OCI-LY3 (cell line): ENCODE results near the gene SAMD4B.
"Not testable (repeated sequence)": the region's sequence is repeated elsewhere in the genome, so short reads cannot be mapped to it uniquely, and the experiment has no call there.

Source experiments
- H2AFZ ChIP-seq: fragments of 200-600, 300-600 bp; shearing (Covaris generic); 2 replicates; pipeline ENCODE4 v1.6.0; 2014; ENCODE audit warnings: antibody characterized with exemption, low read depth, low read length
- H3K27ac ChIP-seq: fragments of 200-600, 300-600 bp; sonication (generic); 2 replicates; pipeline ENCODE4 v1.5.1; 2014; ENCODE audit warnings: mild to moderate bottlenecking, low read length, moderate library complexity, mixed read lengths
- H3K27me3 ChIP-seq: fragments of 200-600, 300-600 bp; sonication (generic); 2 replicates; pipeline ENCODE4 v1.6.1; 2014; ENCODE audit warnings: low read depth, low read length, mixed read lengths
- H3K36me3 ChIP-seq: fragments of 200-600, 300-600 bp; sonication (generic); replicated peaks from 2 replicates; pipeline ENCODE3; 2014; ENCODE audit warnings: low read depth, low read length, mixed read lengths
- H3K4me1 ChIP-seq: fragments of 300-600, 200-600 bp; sonication (generic); 2 replicates; pipeline ENCODE4 v1.6.1; 2014; ENCODE audit warnings: low read length, mixed read lengths
- H3K4me2 ChIP-seq: fragments of 200-600, 300-600 bp; sonication (generic); 2 replicates; pipeline ENCODE4 v1.6.1; 2014; ENCODE audit warnings: low read length, mixed read lengths
- H3K4me3 ChIP-seq: fragments of 300-600, 200-600 bp; sonication (generic); 2 replicates; pipeline ENCODE4 v1.5.1; 2014; ENCODE audit warnings: antibody characterized with exemption, mild to moderate bottlenecking, low read length, moderate library complexity
- H3K79me2 ChIP-seq: fragments of 300-600, 200-600 bp; shearing (Covaris generic); 2 replicates; pipeline ENCODE4 v1.6.1; 2014; ENCODE audit warnings: mild to moderate bottlenecking, low read length, mixed read lengths
- H3K9ac ChIP-seq: fragments of 300-600, 200-600 bp; shearing (Covaris generic); 2 replicates; pipeline ENCODE4 v1.6.0; 2014; ENCODE audit warnings: mild to moderate bottlenecking, low read length, moderate library complexity
- H3K9me3 ChIP-seq: fragments of 200-600, 300-600 bp; shearing (Covaris generic); 2 replicates; pipeline ENCODE4 v1.6.1; 2014; ENCODE audit warnings: low read length, mixed read lengths; ENCODE audit not compliant: insufficient read depth
- H4K20me1 ChIP-seq: fragments of 200-600, 300-600 bp; sonication (generic); 2 replicates; pipeline ENCODE4 v1.6.1; 2016; ENCODE audit warnings: low read length, mixed read lengths; ENCODE audit not compliant: insufficient read depth
- EZH2phosphoT487 ChIP-seq: fragments of 200-600 bp; shearing (Covaris generic); IDR thresholded peaks from 2 replicates; pipeline ENCODE4 v1.6.1; 2018; ENCODE audit warnings: antibody characterized with exemption, mixed run types, low read depth
- TF ChIP-seq, protein P1 (sequence below): fragments of 200-600, 300-600 bp; sonication (generic); IDR thresholded peaks from 2 replicates; pipeline ENCODE4 v1.5.1; 2014; ENCODE audit warnings: antibody characterized with exemption, low read length, low read depth

The SAMD4B gene

DNA sequence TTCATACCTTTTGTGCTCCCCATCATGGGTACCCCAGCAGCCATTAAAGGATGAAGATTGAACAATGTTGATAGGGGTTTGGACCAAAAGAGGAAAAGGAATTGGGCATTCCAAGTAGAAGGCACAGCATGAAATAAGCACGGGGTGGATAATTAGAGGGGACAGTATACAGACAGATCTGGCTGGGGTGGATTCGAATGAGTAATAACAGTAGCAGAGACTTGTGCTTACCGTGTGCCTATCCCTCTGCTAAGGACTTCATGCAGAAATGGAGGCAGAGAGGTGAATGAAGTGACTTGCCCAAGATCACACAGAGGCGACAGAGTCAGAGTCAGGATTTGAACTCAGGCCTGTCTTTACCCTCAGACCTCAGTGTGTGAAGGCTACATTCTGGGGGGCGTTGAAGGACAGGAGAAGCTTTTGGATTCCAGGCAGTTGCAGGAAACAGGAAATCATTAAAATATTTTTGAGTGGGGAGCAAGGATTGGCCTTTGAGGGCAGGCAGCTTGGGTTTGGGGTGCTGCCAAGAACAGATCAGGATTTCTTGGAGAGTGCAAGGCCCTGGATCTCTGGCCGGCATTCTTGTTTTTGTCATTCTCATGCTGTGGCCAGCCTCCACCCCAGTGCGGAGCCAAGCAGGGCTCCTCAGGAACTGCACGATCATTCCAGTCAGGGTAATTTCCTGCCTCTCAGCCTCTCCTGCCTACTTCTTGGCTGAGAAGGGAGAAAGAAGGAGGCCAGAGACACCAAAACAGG lies 30.0 kb downstream of the SAMD4B start:
- TF ChIP-seq, protein P1, sequence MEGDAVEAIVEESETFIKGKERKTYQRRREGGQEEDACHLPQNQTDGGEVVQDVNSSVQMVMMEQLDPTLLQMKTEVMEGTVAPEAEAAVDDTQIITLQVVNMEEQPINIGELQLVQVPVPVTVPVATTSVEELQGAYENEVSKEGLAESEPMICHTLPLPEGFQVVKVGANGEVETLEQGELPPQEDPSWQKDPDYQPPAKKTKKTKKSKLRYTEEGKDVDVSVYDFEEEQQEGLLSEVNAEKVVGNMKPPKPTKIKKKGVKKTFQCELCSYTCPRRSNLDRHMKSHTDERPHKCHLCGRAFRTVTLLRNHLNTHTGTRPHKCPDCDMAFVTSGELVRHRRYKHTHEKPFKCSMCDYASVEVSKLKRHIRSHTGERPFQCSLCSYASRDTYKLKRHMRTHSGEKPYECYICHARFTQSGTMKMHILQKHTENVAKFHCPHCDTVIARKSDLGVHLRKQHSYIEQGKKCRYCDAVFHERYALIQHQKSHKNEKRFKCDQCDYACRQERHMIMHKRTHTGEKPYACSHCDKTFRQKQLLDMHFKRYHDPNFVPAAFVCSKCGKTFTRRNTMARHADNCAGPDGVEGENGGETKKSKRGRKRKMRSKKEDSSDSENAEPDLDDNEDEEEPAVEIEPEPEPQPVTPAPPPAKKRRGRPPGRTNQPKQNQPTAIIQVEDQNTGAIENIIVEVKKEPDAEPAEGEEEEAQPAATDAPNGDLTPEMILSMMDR: no peak
- TF ChIP-seq EZH2phosphoT487: no peak
- Histone ChIP-seq H3K4me2 (no peak overlapping the region), H3K9me3 (no peaks in the 10 kb centered on the region), H2AFZ (no peak overlapping the region), H3K27me3 (no peaks in the 10 kb centered on the region), H3K4me1 (no peaks in the 10 kb centered on the region), H3K27ac (no peak overlapping the region), H4K20me1 (peaks cover 8% of the 10 kb centered on the region; the same call in 1 of the 2 replicates), H3K79me2 (no peaks in the 10 kb centered on the region), H3K9ac (no peak overlapping the region), H3K36me3 (peaks cover 64% of the 10 kb centered on the region), H3K4me3 (no peak overlapping the region)

DNA sequence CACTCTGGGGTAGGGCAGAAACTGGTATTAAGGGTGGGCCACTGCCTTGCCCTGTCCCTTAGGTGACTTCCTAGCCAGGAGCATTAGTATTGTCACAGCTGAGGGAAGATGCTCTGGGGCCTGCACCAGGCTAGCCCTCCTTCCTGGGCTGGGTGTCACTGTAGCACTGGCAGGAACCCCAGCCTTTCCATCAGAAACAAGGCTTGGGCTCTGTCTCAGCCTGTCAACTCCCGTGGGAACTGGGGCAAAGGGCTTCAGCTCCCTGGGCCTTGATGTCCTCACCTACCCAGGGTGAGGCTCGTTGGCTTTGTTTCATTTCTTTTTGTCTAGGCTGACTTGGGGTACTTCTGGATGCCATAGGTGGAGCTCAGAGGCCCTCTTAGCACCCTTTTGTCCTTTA lies 30.7 kb downstream of the SAMD4B start:
- TF ChIP-seq, protein P1: no peak
- no peak for TF ChIP-seq EZH2phosphoT487
- Histone ChIP-seq H3K4me1 (peaks cover 2% of the 10 kb centered on the region; the same call in 1 of the 2 replicates), H2AFZ (no peak overlapping the region), H3K4me2 (no peak overlapping the region), H3K9ac (no peak overlapping the region), H3K27ac (no peak overlapping the region), H3K9me3 (no peaks in the 10 kb centered on the region), H3K27me3 (no peaks in the 10 kb centered on the region), H3K79me2 (no peaks in the 10 kb centered on the region), H4K20me1 (peaks cover 8% of the 10 kb centered on the region; the same call in 1 of the 2 replicates), H3K4me3 (no peak overlapping the region), H3K36me3 (peaks cover 71% of the 10 kb centered on the region)

DNA sequence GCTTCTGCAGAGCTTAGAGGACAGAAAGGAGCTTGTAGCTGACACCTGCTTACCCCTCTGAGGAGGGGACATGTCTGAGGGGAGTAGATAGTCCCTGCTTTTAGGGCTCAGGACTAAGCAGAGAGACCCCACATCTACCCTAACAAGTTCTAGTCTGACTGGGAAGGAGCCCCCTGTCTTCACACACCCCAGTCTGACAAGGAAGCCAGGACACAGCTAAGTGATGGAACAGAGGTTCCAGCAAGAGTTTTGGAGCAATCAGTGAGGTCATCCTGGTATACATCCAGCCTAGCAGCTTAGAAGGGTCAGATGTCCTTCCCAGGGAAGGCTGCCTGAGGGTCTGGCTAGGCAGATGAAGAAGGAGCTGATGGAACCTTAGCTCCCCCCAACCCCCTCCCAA lies 33.7 kb downstream of the SAMD4B start:
- Histone ChIP-seq H2AFZ (no peak overlapping the region), H4K20me1 (0 out of 2 replicates have a peak, but pooled peaks cover 4% of the 10 kb centered on the region), H3K9ac (no peak overlapping the region), H3K4me2 (no peak overlapping the region), H3K9me3 (no peaks in the 10 kb centered on the region), H3K4me1 (peaks cover 7% of the 10 kb centered on the region; the same call in 1 of the 2 replicates), H3K79me2 (no peaks in the 10 kb centered on the region), H3K36me3 (peaks cover 76% of the 10 kb centered on the region), H3K27me3 (no peaks in the 10 kb centered on the region), H3K4me3 (no peak overlapping the region), H3K27ac (no peak overlapping the region)
- TF ChIP-seq EZH2phosphoT487: no peak
- TF ChIP-seq, protein P1: no peak

DNA sequence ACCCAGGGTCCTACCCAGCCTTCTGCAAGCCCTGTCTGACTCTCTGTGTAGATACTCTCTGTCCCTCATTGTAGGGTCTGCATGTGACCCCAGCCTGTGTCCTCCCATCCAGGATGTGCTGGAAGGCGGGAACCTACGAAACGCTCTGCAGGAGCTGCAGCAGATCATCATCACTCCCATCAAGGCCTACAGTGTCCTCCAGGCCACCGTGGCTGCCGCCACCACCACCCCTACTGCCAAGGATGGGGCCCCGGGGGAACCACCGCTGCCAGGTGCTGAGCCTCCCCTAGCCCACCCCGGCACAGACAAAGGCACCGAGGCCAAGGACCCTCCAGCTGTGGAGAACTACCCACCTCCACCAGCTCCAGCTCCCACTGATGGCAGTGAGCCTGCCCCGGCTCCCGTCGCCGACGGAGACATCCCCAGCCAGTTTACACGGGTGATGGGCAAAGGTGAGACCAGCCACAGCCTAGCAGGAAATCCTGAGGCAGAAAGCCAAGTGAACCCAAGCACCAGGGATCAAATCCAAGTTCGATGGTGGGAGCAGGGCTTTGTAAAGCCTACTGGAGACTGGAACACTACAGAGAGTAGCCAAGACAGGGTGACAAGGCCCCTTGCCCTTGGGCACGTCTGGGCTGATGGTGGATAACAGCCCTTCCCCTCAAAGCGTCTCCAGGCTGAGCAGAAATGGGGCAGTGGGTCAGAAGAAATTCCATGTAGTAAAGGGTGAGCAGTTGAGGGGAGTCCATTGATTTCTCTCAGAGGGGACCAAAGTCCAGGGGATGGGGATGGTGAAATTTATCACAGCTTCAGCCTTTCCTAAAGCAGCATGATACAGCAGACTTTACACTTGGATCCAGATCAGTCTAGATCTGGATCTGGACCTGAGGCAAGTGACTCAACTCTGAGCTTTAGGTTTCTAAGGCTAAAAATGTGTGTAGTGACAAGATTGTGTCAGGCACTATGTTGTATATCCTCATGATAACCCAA lies 35.4 kb downstream of the SAMD4B start:
- no peaks in the 10 kb centered on the region for H3K79me2 ChIP-seq
- H3K36me3 ChIP-seq: peaks cover 75% of the 10 kb centered on the region
- H3K4me1 ChIP-seq: peaks cover 7% of the 10 kb centered on the region; the same call in 1 of the 2 replicates
- no peak overlapping the region for H3K4me2 ChIP-seq
- no peak overlapping the region for H2AFZ ChIP-seq
- no peak overlapping the region for H3K27ac ChIP-seq
- H3K9ac ChIP-seq: no peak overlapping the region
- H3K9me3 ChIP-seq: no peaks in the 10 kb centered on the region
- no peaks in the 10 kb centered on the region for H4K20me1 ChIP-seq
- H3K27me3 ChIP-seq: no peaks in the 10 kb centered on the region
- TF ChIP-seq EZH2phosphoT487: no peak
- TF ChIP-seq, protein P1: no peak
- no peak overlapping the region for H3K4me3 ChIP-seq

DNA sequence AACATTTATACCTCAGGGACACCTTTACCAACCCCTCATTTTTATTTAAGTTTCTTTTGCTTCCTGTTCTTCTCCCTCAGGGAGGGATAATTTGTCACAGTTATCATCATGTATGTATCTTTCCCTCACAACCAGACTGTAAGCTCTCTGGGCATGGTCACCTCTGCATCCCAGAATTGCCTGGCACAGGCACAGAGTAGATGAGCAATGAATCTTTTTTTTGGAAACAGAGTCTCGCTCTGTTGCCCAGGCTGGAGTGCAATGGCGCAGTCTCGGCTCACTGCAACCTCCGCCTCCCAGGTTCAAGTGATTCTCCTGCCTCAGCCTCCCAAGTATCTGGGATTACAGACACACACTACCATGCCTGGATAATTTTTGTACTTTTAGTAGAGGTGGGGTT lies 37.1 kb downstream of the SAMD4B start:
- H3K4me1 ChIP-seq, H3K9me3 ChIP-seq, H3K27ac ChIP-seq, H3K27me3 ChIP-seq, H2AFZ ChIP-seq, H3K9ac ChIP-seq, H3K79me2 ChIP-seq, H3K4me2 ChIP-seq, H3K4me3 ChIP-seq, H4K20me1 ChIP-seq: not testable (repeated sequence)
- peaks cover 71% of the 10 kb centered on the region for H3K36me3 ChIP-seq
